GOT3 (cell line): ENCODE results near the gene EIF3A.
A peak's percentile ranks its signal among the peaks of the same experiment; 100 is the strongest.
"Not testable (repeated sequence)": the region's sequence is repeated elsewhere in the genome, so short reads cannot be mapped to it uniquely, and the experiment has no call there.

Experiments
- DNase-seq: peaks from one replicate; lab custom pipeline; 2025; ENCODE audit warnings: mixed read lengths; lab: John Stamatoyannopoulos, UW

The EIF3A gene

GRCh38 chr10:119051775-119052174 is 28.8 kb downstream of the EIF3A start:
- no peak for DNase-seq

GRCh38 chr10:119049777-119050176 is 30.8 kb downstream of the EIF3A start:
- no peak for DNase-seq

GRCh38 chr10:119049361-119049760 is 31.3 kb downstream of the EIF3A start:
- DNase-seq = no peak

GRCh38 chr10:119045561-119045960 is 35.1 kb downstream of the EIF3A start:
- DNase-seq = no peak

GRCh38 chr10:119042169-119042568 is 38.4 kb downstream of the EIF3A start:
- DNase-seq = no peak

- DNase-seq = no peak
Observed at GRCh38 chr10:119041326-119041725, 39.3 kb downstream of the EIF3A start.

- no peak for DNase-seq
Observed at GRCh38 chr10:119039161-119039560, 41.5 kb downstream of the EIF3A start.

GRCh38 chr10:119031496-119032059 is 49.0 kb downstream of the EIF3A start:
- no peak for DNase-seq

GRCh38 chr10:119030421-119031250 is 50.0 kb downstream of the EIF3A start:
- DNase-seq = no peak

GRCh38 chr10:119029613-119030420 is 50.8 kb downstream of the EIF3A start, which contains the start of gene NANOS1:
NANOS1 (plus strand) TSS chr10:119029714; CDS start chr10:119029802, 88 bp downstream.
- DNase-seq = no peak

- peak; percentile 63 for DNase-seq
Observed at GRCh38 chr10:119028900-119029612, 51.6 kb downstream of the EIF3A start.

- DNase-seq = not testable (repeated sequence)
Observed at GRCh38 chr10:119028445-119028899, 52.1 kb downstream of the EIF3A start.

- no peak for DNase-seq
Observed at GRCh38 chr10:119026301-119027110, 54.1 kb downstream of the EIF3A start.

GRCh38 chr10:119025776-119026175 is 54.8 kb downstream of the EIF3A start:
- no peak for DNase-seq

- peak; percentile 14 for DNase-seq
Observed at GRCh38 chr10:119025336-119025735, 55.3 kb downstream of the EIF3A start.

GRCh38 chr10:119024882-119025281 is 55.7 kb downstream of the EIF3A start:
- DNase-seq = no peak

GRCh38 chr10:119023553-119023868 is 57.1 kb downstream of the EIF3A start:
- DNase-seq = no peak

- DNase-seq = no peak
Observed at GRCh38 chr10:119022846-119023552, 57.6 kb downstream of the EIF3A start.

GRCh38 chr10:119020627-119020946 is 60.0 kb downstream of the EIF3A start:
- DNase-seq = no peak

GRCh38 chr10:119007211-119007574 is 73.4 kb downstream of the EIF3A start:
- no peak for DNase-seq
